GM12891 (cell line): Measurements from ENCODE around the gene ZBTB16.

Experiments
- POLR2AphosphoS5 ChIP-seq: IDR thresholded peaks from 2 replicates; pipeline ENCODE4 v1.6.1; 2011; ENCODE audit warnings: low read depth, low read length, control low read depth
- SPI1 ChIP-seq: IDR thresholded peaks from 2 replicates; pipeline ENCODE4 v1.6.1; 2011; ENCODE audit warnings: low read depth, low read length, control low read depth
- TAF1 ChIP-seq: IDR thresholded peaks from 2 replicates; pipeline ENCODE4 v1.6.1; 2011; ENCODE audit warnings: low read depth, low read length, control low read depth

DNA sequence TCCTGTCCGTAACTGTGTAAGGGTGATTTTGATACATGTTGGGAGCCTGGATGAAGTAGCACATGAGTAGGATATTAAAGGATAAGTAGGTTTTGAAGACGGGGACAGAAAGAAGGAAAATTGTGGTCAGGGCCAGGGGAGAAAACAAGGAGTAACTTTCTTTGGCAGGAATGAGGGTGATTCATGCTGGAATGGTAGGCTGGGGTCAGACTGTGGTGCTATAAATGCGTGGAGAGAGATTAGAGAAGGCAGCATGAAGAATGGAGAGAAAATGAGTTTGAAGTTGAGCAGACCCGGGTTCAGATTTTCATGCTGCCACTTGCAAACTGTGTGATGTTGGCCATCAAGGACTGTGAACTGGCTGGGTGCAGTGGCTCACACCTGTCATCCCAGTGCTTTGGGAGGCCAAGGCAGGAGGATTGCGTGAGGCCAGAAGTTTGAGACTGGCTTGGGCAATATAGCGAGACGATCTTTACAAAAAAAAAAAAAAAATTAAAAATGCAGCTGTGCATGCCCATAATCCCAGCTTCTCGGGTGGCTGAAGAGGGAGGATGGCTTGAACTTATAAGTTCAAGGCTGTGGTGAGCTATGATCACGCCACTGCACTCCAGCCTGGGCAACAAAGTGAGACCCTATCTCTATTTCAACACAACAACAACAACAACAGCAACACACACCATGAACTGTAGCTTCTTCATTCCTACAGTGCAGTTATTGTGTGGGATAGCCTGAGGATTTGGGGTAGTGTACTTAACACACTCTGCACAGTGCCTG, 22.3 kb downstream of the ZBTB16 start:
- TF ChIP-seq POLR2AphosphoS5: no peak
- no peak for TF ChIP-seq SPI1
- TF ChIP-seq TAF1: no peak
